GM12875 (cell line): Measurements from ENCODE around the gene FOXJ2.

Experiments used
- H3K4me3 ChIP-seq: one replicate; pipeline ENCODE4 v1.5.1; 2011; ENCODE audit warnings: low read depth, low read length, control low read depth
- TF ChIP-seq, protein P1 (sequence below): IDR thresholded peaks from 2 replicates; pipeline ENCODE4 v1.5.1; 2011; ENCODE audit warnings: low read depth, mild to moderate bottlenecking, control low read depth, inconsistent platforms, low read length, moderate library complexity, borderline replicate concordance; ENCODE audit not compliant: insufficient read depth

FOXJ2 gene

DNA sequence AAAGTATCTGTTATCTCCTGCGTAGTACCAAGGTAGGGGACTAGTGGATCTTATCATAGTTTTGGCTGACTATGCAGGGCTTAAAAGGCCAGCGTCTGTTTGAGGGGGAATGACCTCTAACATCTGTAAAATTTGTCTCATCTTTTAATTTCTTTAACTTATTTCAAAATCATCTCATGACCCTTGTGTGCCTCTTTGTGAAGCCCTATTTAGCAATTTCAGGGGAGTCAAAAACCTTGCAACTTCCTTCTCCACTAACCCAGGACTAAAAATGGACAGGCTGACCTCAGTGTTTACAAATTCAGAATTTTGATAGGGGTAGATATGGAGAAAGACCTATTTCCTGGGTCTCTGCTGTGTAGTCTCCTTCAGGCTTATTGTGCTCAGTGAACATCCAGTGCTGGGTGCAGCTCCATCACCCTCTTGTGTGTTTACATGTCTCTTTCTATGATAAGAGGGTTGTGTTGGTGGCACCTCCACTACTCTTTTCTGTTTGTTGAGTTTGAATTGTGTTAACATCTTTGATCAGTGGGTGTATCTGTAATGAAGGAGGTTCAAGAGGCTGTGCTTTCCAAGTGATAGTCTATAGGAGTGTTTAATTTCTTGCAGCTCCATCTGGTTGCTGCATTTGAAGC is 63.9 kb downstream of the FOXJ2 start:
- no peak overlapping the region for H3K4me3 ChIP-seq
- TF ChIP-seq, protein P1, sequence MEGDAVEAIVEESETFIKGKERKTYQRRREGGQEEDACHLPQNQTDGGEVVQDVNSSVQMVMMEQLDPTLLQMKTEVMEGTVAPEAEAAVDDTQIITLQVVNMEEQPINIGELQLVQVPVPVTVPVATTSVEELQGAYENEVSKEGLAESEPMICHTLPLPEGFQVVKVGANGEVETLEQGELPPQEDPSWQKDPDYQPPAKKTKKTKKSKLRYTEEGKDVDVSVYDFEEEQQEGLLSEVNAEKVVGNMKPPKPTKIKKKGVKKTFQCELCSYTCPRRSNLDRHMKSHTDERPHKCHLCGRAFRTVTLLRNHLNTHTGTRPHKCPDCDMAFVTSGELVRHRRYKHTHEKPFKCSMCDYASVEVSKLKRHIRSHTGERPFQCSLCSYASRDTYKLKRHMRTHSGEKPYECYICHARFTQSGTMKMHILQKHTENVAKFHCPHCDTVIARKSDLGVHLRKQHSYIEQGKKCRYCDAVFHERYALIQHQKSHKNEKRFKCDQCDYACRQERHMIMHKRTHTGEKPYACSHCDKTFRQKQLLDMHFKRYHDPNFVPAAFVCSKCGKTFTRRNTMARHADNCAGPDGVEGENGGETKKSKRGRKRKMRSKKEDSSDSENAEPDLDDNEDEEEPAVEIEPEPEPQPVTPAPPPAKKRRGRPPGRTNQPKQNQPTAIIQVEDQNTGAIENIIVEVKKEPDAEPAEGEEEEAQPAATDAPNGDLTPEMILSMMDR, result no peak

DNA sequence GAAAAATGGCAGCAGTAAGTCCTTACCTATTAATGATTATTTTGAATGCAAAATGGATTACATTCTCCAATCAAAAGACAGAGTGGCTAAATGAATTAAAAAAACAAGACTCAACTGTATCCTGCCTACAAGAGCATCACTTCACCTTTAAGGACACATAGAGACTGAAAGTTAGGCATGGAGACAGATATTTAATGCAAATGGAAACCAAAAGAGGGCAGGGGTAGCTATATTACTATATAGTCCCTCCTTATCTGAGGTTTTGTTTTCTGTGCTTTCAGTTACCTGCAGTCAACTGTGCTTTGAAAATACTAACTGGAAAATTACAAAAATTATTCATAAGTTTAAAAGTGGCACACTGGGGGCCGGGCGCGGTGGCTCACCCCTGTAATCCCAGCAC is 66.7 kb downstream of the FOXJ2 start:
- TF ChIP-seq, protein P1, result no peak
- H3K4me3 ChIP-seq, result no peak overlapping the region
